GM19240 (cell line): ENCODE measurements around the gene NES.

Source experiments
- DNase-seq: peaks from one replicate; pipeline ENCODE4 v3.0.0; 2011; ENCODE audit warnings: low spot score; ENCODE audit not compliant: insufficient read length

NES gene

GRCh38 chr1:156623946-156624813, 53.0 kb downstream of the NES start:
- no peak for DNase-seq

- DNase-seq: no peak
These were observed 54.5 kb downstream of the NES start for GRCh38 chr1:156622581-156623297.

- no peak for DNase-seq
These were observed 57.6 kb downstream of the NES start for GRCh38 chr1:156619582-156619955.

GRCh38 chr1:156618853-156619581, 58.2 kb downstream of the NES start, which contains the start of gene HAPLN2:
HAPLN2 (plus strand) TSS chr1:156619415; CDS start chr1:156623491, 4,076 bp downstream.
- no peak for DNase-seq
